H9 (cell line): ENCODE data around the gene DIS3L2. TPM values are rescaled to one million over a fixed set of nuclear protein-coding genes. Genes with fewer than 3 reads are reported as not detected.
A peak's percentile ranks its signal among the peaks of the same experiment; 100 is the strongest.

Experiments
- DNase-seq: peaks from one replicate; pipeline ENCODE4 v3.0.0-alpha.2; 2017
- H2AFZ ChIP-seq: one replicate; pipeline ENCODE4 v1.6.1; 2013; ENCODE audit warnings: mild to moderate bottlenecking, low read length, control low read depth, moderate library complexity
- H2AK5ac ChIP-seq: 2 replicates; pipeline ENCODE4 v1.6.1; 2013; ENCODE audit warnings: low read length, control low read depth, mixed read lengths; ENCODE audit not compliant: insufficient read length
- H2BK120ac ChIP-seq: one replicate; pipeline ENCODE4 v1.6.1; 2013; ENCODE audit warnings: low read depth, mild to moderate bottlenecking, low read length, control low read depth, inconsistent platforms; ENCODE audit not compliant: poor library complexity, severe bottlenecking
- H2BK12ac ChIP-seq: 2 replicates; pipeline ENCODE4 v1.6.1; 2013; ENCODE audit warnings: low read length, control low read depth, mixed read lengths, low read depth; ENCODE audit not compliant: insufficient read length
- H2BK15ac ChIP-seq: 2 replicates; pipeline ENCODE4 v1.6.1; 2013; ENCODE audit warnings: low read depth, low read length, control low read depth
- H2BK20ac ChIP-seq: one replicate; pipeline ENCODE4 v1.6.1; 2013; ENCODE audit warnings: low read depth, mild to moderate bottlenecking, low read length, control low read depth, inconsistent platforms; ENCODE audit not compliant: poor library complexity, severe bottlenecking
- H2BK5ac ChIP-seq: 2 replicates; pipeline ENCODE4 v1.6.1; 2013; ENCODE audit warnings: low read length, control low read depth, mixed read lengths; ENCODE audit not compliant: insufficient read length
- H3K14ac ChIP-seq: 2 replicates; pipeline ENCODE4 v1.6.1; 2013; ENCODE audit warnings: low read length, control low read depth; ENCODE audit not compliant: insufficient read depth
- H3K18ac ChIP-seq: 2 replicates; pipeline ENCODE4 v1.6.1; 2013; ENCODE audit warnings: low read depth, mild to moderate bottlenecking, mixed read lengths, low read length, control low read depth; ENCODE audit not compliant: insufficient read length
- H3K23ac ChIP-seq: 2 replicates; pipeline ENCODE4 v1.6.1; 2013; ENCODE audit warnings: low read length, control low read depth, mixed read lengths, low read depth; ENCODE audit not compliant: insufficient read length
- H3K23me2 ChIP-seq: 2 replicates; pipeline ENCODE4 v1.6.1; 2013; ENCODE audit warnings: low read depth, mild to moderate bottlenecking, mixed read lengths, low read length, control low read depth; ENCODE audit not compliant: insufficient read length, poor library complexity, severe bottlenecking
- H3K27ac ChIP-seq: 2 replicates; pipeline ENCODE4 v1.5.1; 2013; ENCODE audit warnings: low read length, control low read depth, mixed read lengths, low read depth; ENCODE audit not compliant: insufficient read length
- H3K27me3 ChIP-seq: 2 replicates; pipeline ENCODE4 v1.6.1; 2013; ENCODE audit warnings: low read length, control low read depth, inconsistent platforms; ENCODE audit not compliant: insufficient read depth
- H3K4ac ChIP-seq: 2 replicates; pipeline ENCODE4 v1.6.1; 2013; ENCODE audit warnings: low read depth, mild to moderate bottlenecking, control low read depth, inconsistent platforms, low read length, moderate library complexity
- H3K4me1 ChIP-seq: 2 replicates; pipeline ENCODE4 v1.6.1; 2013; ENCODE audit warnings: low read length, control low read depth, inconsistent platforms; ENCODE audit not compliant: insufficient read depth
- H3K4me2 ChIP-seq: 2 replicates; pipeline ENCODE4 v1.6.1; 2013; ENCODE audit warnings: low read length, control low read depth, mixed read lengths; ENCODE audit not compliant: insufficient read length, insufficient read depth
- H3K56ac ChIP-seq: 2 replicates; pipeline ENCODE4 v1.6.1; 2013; ENCODE audit warnings: low read depth, mild to moderate bottlenecking, mixed read lengths, low read length, control low read depth; ENCODE audit not compliant: insufficient read length
- H3K79me1 ChIP-seq: 2 replicates; pipeline ENCODE4 v1.6.1; 2013; ENCODE audit warnings: low read depth, mild to moderate bottlenecking, moderate library complexity, low read length, control low read depth, inconsistent platforms; ENCODE audit not compliant: insufficient read depth, poor library complexity, severe bottlenecking
- H3K79me2 ChIP-seq: 2 replicates; pipeline ENCODE4 v1.6.1; 2013; ENCODE audit warnings: low read length, control low read depth, inconsistent platforms; ENCODE audit not compliant: insufficient read depth
- H3K9ac ChIP-seq: 2 replicates; pipeline ENCODE4 v1.6.1; 2013; ENCODE audit warnings: low read length, control low read depth, mixed read lengths; ENCODE audit not compliant: insufficient read length; ENCODE audit errors: extremely low read depth
- H3K9me3 ChIP-seq: one replicate; pipeline ENCODE4 v1.6.1; 2013; ENCODE audit warnings: low read depth, low read length, inconsistent platforms; ENCODE audit not compliant: control insufficient read depth
- H3T11ph ChIP-seq: one replicate; pipeline ENCODE4 v1.6.1; 2013; ENCODE audit warnings: mild to moderate bottlenecking, low read length, control low read depth, inconsistent platforms
- H4K20me1 ChIP-seq: one replicate; pipeline ENCODE4 v1.6.1; 2013; ENCODE audit not compliant: control insufficient read depth, insufficient read length, insufficient read depth
- H4K5ac ChIP-seq: 2 replicates; pipeline ENCODE4 v1.6.1; 2013; ENCODE audit warnings: low read depth, mild to moderate bottlenecking, mixed read lengths, low read length, control low read depth; ENCODE audit not compliant: insufficient read length
- H4K8ac ChIP-seq: replicated peaks from 2 replicates; pipeline ENCODE4 v1.6.1; 2013; ENCODE audit warnings: low read length, control low read depth, mixed read lengths, low read depth; ENCODE audit not compliant: insufficient read length
- H4K91ac ChIP-seq: 2 replicates; pipeline ENCODE4 v1.6.1; 2013; ENCODE audit warnings: low read depth, mild to moderate bottlenecking, moderate library complexity, mixed read lengths, low read length, control low read depth; ENCODE audit not compliant: insufficient read length
- H3K27ac Mint-ChIP-seq, 3 experiments: 2 replicates in 2 of 3; 3 replicates in 1 of 3; pipeline ENCODE4 v1.8.0; 2020 to 2021; ENCODE audit warnings: mixed read lengths in 3 of 3, mild to moderate bottlenecking in 1 of 3, moderate library complexity in 1 of 3
- H3K27me3 Mint-ChIP-seq: 2 replicates; pipeline ENCODE4 v1.8.0; 2021; ENCODE audit warnings: low read depth, mild to moderate bottlenecking, moderate library complexity, mixed read lengths
- H3K36me3 Mint-ChIP-seq, 3 experiments: 2 replicates in 2 of 3; 3 replicates in 1 of 3; pipeline ENCODE4 v1.8.0; 2020 to 2021; ENCODE audit warnings: low read depth in 3 of 3, mixed read lengths in 3 of 3; ENCODE audit not compliant: insufficient read depth in 1 of 3
- H3K4me1 Mint-ChIP-seq, 2 experiments: 2 replicates each; pipeline ENCODE4 v1.8.0; 2020; ENCODE audit warnings: mixed read lengths in 2 of 2
- H3K4me3 Mint-ChIP-seq, 2 experiments: 2 replicates in 1 of 2; 3 replicates in 1 of 2; pipeline ENCODE4 v1.8.0; 2020 to 2021; ENCODE audit warnings: mild to moderate bottlenecking in 2 of 2, mixed read lengths in 2 of 2, moderate library complexity in 1 of 2
- H3K9me3 Mint-ChIP-seq, 2 experiments: 2 replicates in 1 of 2; 3 replicates in 1 of 2; pipeline ENCODE4 v1.8.0; 2020; ENCODE audit warnings: mild to moderate bottlenecking in 2 of 2, mixed read lengths in 2 of 2, moderate library complexity in 1 of 2
- CTCF ChIP-seq: fragments of 200-600 bp; sonication (generic); conservative IDR thresholded peaks from 3 replicates; pipeline ENCODE4 v1.8.0; 2021; ENCODE audit warnings: antibody characterized with exemption, mild to moderate bottlenecking
- WGBS: extraction: QIAGEN DNeasy Blood & Tissue Kit; methylation state at CpG from one replicate; pipeline ENCODE4 v1.1.7; 2013; ENCODE audit warnings: missing lambda C conversion rate, low lambda C conversion rate, mixed read lengths; ENCODE audit not compliant: insufficient read length; ENCODE audit errors: extremely low coverage; 5-methylcytosine and 5-hydroxymethylcytosine counted together
- total RNA-seq: library from RNA; stranded (reverse); gene quantifications from 2 replicates; pipeline ENCODE4 v1.2.1, GENCODE V29; 2021

Gene DIS3L2
- total RNA-seq, 1 experiment from 2014 or later: 28.1 TPM

DNA sequence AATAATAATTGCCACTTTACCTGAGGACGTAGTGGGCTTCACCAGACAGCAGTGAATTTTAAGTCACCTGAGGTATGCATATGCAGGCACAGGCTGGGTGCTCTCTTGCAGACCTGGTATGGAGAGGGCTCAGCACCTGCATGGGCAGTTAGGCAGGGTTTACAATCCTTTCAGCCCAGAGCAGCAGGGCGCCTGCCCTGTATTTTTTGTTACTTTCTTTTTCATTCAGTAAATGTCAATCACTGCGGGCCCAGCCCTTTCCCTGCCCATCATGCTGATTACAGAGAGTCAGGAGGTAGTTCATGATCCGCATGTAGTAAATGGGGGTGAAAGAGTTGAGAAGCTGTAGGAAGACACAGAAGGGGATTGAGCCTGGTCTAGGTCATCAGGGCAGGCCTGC is 270.0 kb downstream of the DIS3L2 start:
- Mint-ChIP-seq H3K36me3 (no peaks in the 10 kb centered on the region), H3K4me1 (peaks cover 23 to 36% of the 10 kb centered on the region in 2 experiments), H3K4me3 (peak overlapping the region in 1 of 2 experiments; percentile 12; a peak in 2 of 5 replicates), H3K9me3 (no peaks in the 10 kb centered on the region), H3K27ac (peak overlapping the region; percentile 16 to 41 (median 21); a peak in 4 of 7 replicates), H3K27me3 (no peaks in the 10 kb centered on the region)
- Histone ChIP-seq H3K4ac (no peak overlapping the region), H3K27me3 (no peaks in the 10 kb centered on the region), H2BK12ac (no peak overlapping the region), H2BK15ac (no peak overlapping the region), H3K27ac (no peak overlapping the region), H4K91ac (no peak overlapping the region), H3K9me3 (no peaks in the 10 kb centered on the region), H2BK5ac (no peak overlapping the region), H4K5ac (no peak overlapping the region), H4K8ac (no peak overlapping the region), H3K9ac (no peak overlapping the region), H2BK20ac (no peak overlapping the region), H3K79me1 (no peaks in the 10 kb centered on the region), H3K4me1 (peaks cover 6% of the 10 kb centered on the region; the same call in 1 of the 2 replicates), H3K18ac (no peak overlapping the region), H3K4me2 (no peak overlapping the region), H2BK120ac (no peak overlapping the region), H3K23me2 (no peaks in the 10 kb centered on the region), H2AFZ (no peak overlapping the region), H4K20me1 (no peaks in the 10 kb centered on the region), H3K14ac (no peak overlapping the region), H3K79me2 (no peaks in the 10 kb centered on the region), H3T11ph (no peak overlapping the region), H3K56ac (no peak overlapping the region), H2AK5ac (no peak overlapping the region), H3K23ac (no peak overlapping the region)
- TF ChIP-seq CTCF: no peak
- no CpG with 5 or more reads among the region's 4 CpGs for WGBS
- peak; percentile 61 for DNase-seq
